GM04504 (cell line): ENCODE measurements around the gene MORC2.

Experiments
- DNase-seq: peaks from one replicate; pipeline ENCODE4 v3.0.0-alpha.2; 2012; ENCODE audit warnings: low read depth

MORC2 gene

DNA sequence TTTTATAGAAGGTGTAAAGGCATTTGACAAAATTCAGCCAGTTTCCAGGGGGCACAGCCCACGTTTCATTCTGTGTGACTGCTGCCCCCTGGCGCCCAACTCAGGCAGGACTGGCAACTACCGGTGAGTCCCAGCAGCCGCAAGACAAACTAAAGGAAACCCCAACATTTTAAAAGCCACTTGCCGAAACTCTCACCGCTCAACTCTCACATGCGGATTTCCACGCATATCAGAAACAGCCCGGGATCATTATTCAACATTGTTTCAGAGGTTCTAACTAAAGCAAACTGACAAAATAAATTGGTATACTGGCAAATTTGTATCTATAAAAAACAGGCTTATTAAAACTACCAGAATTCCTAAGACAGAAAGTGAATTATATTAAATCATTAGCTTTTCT lies 48.2 kb downstream of the MORC2 start:
- DNase-seq: peak; percentile 23

DNA sequence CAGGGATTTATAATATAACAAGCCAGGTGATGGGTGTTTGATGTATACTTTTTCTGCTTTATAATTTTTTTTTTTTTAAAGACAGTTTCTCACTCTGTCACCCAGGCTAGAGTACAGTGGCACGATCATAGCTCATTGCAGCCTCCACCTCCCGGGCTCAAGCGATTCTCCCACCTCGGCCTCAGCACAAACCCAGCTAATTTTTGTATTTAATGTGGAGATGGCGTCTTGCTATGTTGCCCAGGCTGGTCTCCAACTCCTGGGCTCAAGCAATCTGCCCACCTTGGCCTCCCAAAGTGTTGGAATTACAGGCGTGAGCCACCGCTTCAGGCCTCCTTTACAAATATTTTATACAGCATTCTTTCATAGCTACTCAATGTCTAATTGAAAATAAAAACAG lies 48.6 kb downstream of the MORC2 start:
- DNase-seq: no peak

DNA sequence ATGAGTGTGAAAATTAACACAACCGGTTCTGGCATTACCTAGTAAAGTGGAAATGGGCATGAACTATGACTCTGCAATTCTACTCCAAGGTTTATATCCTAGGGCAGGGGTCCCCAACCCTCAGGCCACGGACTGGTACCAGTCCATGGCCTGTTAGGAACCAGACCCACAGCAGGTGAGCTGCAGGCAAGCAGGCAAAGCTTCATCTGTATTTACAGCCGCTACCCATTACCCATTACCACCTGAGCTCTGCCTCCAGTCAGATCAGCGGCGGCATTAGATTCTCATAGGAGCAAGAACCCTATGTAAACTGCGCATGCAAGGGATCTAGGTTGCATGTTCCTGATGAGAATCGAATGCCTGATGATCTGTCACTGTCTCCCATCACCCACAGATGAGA lies 49.8 kb downstream of the MORC2 start:
- DNase-seq: no peak

DNA sequence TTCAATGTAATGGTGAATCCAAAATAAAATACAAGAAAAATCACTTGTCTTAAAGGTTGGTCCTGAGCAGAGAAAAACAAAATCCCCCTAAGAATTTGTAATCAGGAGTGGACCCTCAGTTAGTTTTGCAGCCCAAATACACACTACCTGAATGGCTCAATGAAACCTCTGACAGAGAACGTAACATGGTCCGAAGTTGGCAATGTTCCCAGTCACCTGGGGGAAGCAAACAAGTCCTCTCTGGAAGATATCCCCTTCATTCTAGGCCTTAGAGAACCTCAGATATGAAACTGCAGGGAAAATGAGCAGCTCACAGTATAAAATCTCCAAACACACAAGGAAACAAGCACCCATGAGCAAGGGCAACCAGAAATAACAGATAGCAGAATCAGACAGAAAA lies 58.2 kb downstream of the MORC2 start:
- DNase-seq: no peak

DNA sequence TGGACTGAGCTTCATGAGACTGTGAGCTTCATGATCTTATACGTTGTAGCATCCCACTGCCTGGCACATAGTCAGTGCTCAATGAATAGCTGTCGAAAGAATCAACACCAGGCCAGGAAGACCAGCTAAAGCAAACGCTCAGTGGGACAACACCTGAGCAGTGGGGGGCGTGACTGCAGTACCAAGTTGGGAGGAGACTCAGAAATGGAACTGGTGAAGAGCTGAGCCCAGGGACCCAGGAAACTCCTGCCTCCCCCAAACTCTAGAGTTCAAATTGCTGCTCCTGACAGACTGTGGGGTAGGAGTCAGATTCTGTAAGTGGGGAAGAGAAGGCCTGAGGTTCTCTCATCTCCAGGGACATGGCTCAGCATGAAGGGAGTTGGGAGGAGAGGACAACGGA lies 59.3 kb downstream of the MORC2 start:
- DNase-seq: no peak

DNA sequence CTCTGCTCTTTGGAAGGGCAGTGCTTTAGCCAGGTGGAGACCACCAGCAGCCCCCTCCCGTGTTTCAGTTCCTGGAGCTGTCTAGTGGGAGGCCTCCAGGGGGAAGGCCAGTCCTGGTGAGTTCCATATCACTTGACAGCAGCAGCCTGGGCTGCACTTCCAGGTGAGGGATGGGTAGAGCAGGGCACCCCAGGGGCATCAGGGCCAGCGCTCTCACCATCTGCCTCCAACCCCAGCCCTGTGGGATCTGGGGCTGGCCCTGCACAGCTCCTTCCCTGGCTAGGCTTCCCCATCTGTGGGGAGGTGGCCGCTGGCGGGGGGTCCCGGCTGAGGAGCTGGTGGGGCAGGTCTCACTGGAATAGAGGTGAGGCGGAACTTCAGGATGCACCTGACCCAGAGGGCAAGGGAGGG lies 60.5 kb downstream of the MORC2 start:
- no peak for DNase-seq

DNA sequence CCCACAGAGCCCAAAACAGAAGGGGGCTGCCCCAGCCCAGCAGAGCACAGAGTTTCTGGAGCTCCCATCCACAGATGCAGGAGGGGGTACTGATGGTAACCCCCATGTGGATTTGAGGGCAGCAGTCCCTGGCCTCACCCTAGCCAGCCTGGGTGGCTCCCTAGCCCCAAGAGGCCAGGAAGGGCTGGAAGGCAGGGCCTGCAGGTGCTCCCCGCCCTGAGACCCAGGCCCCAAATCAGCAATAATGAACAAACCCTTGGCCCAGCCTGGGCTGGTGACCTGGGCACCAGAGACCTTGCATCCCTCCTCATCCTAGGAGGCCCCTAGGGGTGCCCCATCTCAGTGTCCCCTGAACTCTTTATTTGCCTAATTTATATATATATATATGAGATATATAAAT lies 61.6 kb downstream of the MORC2 start:
- no peak for DNase-seq

DNA sequence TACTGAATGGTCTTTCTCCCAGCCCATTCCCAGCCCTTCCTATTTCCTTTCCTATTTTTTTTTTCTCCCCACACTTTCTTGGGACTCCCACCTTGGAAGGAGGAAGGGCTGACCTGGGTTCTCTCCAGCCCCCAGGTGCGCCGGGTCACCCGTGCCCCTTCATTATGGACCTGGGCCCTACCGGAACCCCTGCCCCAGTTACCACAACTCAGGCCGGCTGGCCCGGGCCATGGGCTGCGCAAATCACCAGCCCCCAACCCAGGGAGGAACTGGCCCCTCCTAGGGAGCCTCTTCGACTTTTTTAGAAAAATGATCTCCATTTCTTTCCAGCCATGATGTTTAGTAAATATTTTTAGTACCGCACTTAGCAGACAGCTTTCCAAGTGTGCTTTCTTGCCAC lies 62.2 kb downstream of the MORC2 start:
- DNase-seq: no peak

DNA sequence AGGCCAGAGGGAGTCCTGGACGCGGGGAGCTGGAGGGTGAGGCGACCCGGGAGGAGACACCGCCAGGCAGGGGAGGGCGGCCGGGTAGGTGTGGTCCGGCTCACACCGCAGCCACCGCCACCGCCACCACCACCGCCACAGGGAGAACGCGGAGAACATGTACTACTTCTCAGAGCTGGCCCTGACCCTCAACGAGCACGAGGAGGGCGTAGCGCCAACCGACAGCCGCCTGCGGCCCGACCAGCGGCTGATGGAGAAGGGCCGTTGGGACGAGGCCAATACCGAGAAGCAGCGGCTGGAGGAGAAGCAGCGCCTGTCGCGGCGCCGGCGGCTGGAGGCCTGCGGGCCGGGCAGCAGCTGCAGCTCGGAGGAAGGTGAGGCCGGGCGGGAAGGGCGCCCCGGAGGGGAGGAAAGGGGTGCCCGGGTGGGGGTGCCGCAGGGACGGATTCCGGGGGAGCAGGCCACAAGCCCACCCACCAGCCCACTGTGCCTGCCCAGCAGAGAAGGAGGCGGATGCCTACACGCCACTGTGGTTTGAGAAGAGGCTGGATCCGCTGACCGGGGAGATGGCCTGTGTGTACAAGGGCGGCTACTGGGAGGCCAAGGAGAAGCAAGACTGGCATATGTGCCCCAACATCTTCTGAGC lies 62.8 kb downstream of the MORC2 start:
- DNase-seq: no peak

DNA sequence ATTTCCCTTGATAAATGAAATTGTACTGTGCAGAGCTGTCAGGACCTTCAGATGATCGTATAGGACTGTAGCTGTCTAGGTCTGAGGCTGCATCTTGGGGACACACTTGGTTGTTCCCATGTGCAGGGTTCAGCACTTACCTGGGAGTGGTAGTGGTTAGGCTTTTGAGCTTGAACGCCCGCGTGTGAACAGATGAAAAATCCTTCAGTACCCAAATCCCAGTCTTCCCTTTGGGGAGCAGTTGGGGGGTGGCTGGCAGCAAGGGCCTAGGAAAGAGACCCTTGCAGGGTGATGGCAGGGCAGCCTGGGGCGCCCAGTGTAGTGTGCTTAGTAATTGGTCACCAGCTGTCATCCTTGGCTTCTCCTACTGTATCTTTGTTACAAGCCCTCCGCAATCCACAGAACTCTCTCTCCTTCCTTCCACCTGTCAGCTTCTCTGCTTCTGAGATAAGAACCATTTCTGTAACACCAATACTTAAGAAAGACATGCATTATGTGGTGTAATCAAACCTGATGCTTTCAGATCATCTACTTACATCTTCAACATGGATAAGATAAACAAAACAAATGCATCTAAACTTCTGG lies 64.6 kb downstream of the MORC2 start:
- DNase-seq: no peak

DNA sequence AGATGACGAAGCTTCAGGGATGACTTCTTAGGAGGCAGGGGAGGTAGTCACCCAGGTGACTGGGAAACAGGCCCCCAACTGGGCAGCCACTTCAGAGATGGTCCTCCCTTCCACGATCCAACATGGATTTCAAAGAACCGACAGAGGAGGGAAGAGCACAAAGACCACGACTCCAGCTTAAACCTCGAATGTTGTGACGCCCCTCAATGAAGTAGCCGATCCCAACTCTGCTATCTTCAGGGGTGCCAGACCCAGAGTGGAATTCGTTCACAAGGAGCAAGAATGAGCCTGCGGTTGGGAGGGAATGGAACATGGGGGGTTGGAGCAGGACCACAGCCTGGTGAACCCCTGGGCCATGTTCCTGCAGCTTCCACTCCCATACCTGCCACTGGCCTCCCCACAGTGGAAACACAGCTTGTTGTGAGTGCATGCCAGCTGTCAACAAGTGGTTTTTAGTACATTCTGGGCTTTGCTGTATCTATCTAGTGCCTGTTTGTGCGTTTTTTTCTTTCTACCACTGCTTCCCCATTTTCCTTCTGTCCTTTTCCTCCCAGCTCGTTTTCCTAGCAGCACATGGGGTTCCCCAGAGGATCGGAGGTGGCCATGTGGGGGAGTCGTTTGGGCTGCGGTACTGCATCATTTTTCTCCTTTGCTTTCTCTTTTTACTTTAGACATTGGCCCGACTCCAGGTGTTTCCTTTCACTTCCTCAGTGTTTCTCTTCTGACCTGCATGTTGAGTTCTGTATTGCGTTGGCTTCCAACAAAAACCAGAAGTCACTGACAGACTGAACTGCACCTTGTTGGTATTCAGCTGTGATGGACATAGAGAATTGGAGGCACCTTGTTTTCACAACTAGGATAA lies 65.8 kb downstream of the MORC2 start:
- no peak for DNase-seq

DNA sequence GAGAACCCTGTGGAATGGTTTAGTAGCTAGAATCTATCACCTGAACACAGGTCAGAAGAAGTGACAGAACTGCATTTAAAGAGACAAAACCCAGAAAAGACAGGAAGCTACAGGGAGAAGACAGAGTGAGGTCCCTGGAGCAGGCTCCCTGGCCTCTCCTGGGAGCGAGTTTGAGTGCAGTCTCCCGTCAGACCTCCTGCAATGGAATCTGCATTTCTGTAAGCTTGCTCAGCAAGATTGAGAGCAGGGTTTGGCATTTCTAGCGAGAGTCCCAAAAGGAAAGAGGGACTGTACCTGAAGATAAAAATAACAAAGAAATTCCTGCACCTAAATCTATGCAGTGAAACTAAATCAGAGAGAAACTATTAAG lies 74.2 kb downstream of the MORC2 start:
- no peak for DNase-seq

DNA sequence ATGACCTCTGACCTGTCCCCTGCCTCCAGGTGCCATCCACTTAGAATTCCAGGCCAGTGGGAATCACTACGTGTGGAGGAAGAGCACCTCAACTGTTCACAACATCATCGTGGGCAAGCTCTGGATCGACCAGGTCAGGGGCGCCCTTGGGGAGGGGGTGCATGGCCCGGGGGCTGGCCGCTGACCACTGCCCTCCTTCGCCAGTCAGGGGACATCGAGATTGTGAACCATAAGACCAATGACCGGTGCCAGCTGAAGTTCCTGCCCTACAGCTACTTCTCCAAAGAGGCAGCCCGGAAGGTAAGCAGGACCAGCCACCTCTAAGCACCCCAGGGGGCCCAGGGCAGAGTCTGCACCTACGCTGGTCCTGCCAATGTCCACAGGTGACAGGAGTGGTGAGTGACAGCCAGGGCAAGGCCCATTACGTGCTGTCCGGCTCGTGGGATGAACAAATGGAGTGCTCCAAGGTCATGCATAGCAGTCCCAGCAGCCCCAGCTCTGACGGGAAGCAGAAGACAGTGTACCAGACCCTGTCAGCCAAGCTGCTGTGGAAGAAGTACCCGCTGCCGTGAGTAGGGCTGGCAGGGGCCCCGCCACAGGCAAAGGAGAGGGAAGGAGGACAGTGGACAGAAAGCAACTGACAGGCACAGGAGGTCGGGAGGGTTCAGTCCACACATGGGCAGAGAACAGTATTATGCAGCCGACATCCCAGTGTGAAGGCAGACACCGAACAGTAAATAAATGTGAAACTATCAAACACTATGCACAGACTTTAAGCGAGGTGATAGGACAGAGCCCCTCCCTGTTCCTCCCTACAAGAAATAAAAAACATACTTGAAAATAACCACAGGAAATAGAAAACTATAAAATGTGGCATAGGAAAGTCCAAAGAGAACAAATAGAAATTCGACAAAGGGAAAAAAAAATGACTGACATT lies 74.9 kb downstream of the MORC2 start:
- no peak for DNase-seq

DNA sequence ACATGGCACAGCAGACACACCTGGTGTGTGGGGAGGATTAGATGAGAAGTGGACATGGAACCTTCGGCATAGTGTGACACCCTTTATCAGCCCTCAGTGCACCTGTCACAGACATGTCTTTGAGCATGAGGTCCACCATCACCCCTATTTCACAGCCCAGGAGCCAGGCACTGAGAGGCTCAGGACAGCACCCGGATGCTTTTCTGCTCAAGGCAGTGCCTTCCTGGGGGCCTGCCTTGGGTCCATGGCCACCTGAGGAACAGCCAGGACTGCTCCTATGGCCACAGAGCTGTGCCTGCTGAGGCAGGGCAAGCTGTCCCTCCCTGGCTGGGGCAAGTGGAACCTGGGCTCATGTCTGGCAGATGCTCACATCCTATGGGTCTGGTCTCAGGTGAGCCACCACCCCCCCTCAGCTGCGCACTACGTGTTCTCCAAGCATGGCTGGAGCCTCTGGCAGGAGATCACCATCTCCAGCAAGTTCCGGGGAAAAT lies 75.8 kb downstream of the MORC2 start:
- DNase-seq: no peak

DNA sequence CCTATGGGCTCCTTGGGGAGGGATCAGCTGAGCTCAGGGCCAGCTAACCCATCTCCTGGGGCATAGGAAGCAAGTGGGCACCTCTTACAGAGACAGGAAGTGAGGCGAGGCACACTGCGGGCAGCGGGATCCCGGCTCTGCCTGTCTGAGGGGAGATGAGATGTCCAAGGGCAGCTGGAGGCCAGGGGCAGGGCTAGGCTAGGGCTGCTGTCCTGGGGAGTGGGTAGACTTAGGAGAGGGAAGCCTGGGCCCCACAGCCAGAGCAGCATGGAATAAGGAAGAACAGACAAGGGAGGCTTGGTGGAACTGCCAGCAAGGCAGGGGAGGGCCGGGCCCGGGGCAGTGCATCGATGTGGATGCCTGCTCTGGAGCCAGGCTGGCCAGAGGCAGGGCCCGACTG lies 76.3 kb downstream of the MORC2 start:
- DNase-seq: no peak

DNA sequence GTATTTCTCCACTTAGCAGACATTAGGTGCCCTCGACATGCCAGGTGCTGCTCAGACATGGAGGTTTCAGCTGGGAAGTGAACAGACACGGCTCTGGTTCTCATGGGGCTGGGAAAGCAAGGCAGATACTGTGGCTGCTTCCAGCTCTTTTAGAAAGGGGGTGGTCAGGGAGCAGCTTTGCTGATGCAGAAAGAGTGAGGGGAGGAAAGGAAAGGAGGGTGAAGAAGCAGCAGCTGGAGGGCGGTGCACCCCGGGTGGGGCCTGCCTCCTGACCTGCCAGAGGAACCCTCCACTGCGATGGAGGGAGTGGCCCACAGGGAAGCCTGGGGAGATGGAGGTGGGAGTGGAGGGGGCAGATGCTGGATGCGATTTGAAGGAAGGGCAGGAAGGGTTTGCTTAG lies 76.8 kb downstream of the MORC2 start:
- DNase-seq: no peak

DNA sequence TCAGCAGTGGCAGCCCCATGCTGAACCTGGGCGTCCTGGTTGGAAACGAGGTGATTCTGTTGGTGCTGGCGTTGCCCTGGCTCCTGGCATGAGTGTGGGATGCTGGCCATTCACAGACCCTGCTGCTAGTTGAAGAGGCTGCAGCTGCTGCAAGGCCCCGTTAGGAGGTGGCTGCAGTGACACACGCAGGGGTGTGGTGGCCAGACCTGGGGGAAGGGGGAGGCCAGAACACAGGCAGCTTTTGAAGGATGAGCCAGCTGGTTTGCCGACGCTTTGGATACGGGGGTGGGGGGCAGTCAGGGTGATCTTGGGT lies 77.2 kb downstream of the MORC2 start:
- DNase-seq: no peak

DNA sequence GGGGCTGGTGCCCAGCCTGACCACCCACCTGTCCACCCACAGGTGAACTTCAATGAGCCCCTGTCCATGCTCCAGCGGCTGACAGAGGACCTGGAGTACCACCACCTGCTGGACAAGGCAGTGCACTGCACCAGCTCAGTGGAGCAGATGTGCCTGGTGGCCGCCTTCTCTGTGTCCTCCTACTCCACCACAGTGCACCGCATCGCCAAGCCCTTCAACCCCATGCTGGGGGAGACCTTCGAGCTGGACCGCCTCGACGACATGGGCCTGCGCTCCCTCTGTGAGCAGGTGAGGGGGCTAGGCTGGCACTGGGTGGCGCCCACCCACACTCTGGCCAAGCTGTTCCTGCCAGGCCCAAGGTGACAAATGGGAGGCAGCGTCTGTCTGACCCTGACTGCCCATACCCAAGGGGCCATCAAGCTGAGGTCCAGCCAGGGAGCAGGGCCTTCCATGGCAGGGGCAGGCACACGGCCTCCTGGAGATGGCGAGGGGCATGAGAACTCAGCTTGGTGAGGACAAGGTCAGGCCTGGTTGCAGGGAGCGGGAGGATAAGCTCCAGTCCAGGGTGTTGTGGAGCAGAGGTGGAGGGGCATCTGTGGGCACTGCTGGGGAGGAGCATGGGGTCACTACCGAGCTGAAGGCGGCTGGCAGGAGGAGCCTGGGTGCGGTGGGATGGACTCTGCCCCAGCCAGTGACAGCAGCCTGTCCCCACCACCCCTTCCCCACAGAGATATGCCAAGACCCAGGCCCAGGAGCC lies 77.7 kb downstream of the MORC2 start:
- no peak for DNase-seq

DNA sequence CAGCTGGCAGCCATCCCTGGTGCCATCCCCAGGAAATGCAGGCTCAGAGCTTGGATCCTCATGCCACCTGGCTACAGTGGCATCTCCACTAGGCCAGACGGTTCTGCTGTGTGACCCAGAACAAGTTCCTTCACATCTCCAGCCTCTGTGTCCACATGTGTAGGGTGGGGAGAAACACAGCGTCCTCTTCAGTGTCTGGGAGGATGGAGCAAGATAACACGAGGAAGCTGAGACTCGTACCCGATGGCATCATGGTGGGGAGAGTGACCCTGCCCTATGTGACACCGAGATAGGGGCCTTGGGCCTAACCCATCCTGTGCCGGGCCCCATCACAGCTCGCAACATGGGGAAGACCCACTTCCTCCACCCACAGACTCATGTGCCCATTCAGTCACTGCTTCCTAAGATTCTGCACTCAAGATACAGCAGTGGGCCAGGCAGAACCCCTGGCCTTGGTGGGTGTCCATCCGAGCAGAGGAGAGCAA lies 78.5 kb downstream of the MORC2 start:
- DNase-seq: no peak

DNA sequence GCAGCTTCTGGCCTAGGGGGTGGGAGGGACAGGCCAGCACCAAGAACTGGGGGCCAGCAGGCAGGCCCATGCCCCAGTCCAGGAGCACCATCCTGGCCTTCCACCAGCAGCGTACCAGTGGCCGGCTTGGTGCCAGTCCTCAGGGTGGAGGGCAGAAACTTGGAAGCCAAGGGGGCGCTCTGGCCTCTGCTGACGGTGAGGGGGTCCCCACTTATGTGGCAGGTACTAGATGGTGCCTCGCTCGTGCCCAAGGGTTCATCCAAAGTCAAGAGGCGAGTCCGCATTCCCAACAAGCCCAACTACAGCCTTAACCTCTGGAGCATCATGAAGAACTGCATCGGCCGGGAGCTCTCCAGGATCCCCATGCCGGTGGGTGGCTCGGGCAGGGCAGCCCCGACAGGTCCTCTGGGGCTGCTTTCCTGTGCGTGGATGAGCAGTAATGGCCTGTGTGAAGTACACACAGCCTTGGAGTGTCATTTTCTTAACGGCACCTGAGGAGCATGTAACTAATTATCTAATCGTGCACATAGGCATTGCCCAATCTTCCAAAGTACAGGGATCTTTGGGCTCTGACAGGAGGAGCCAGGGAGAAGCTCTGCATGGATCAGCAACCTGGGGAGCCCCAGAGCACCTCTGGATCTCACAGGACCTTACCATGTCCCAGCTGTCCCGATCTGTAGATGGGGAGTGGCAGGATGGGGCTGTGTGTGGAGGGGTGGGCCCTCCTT lies 79.1 kb downstream of the MORC2 start:
- no peak for DNase-seq

DNA sequence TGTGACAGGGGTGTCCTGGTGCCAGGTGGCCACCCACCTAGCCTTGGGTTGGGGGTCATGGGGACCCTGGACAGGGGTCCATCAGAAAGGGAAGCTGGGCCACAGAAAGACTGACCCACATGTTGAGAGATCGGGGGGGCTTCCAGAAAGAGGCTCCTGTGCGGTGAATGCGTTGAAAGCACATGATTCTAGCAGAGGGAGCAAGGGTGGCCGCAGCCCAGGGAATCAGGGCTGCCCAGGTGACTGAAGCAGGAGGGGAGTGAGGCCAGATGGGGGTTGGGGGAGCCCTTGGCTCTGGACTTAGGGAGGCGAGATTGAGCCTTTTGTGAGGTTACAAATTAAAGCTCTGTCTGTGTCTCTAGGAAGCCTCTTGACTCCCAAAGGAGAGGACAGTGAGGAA lies 80.7 kb downstream of the MORC2 start:
- no peak for DNase-seq
